GM23338 (cell line): Measurements from ENCODE around the gene FILIP1L. TPM values are rescaled to one million over a fixed set of nuclear protein-coding genes. Genes with fewer than 3 reads are reported as not detected.

Experiments
- ATAC-seq: fragments of 200-7000 bp; cut with Tn5 transposase; 3 replicates; pipeline ENCODE4 v1.9.1; 2020
- DNase-seq: peaks from one replicate; pipeline ENCODE4 v3.0.0-alpha.2; 2015; ENCODE audit warnings: low spot score
- H2AFZ ChIP-seq: fragments of 200-600 bp; sonication (generic); 2 replicates; pipeline ENCODE4 v1.8.0; 2016; ENCODE audit warnings: antibody characterized with exemption, mild to moderate bottlenecking, moderate library complexity
- H3F3A ChIP-seq: fragments of 200-600 bp; sonication (generic); replicated peaks from 2 replicates; pipeline ENCODE4 v1.8.0; 2017; ENCODE audit warnings: antibody characterized with exemption, mixed run types, low read depth
- H3K27ac ChIP-seq: fragments of 200-600 bp; sonication (generic); 2 replicates; pipeline ENCODE4 v1.6.1; 2016; ENCODE audit warnings: low read depth
- H3K27me3 ChIP-seq: fragments of 200-600 bp; sonication (generic); 2 replicates; pipeline ENCODE4 v1.8.0; 2016; ENCODE audit warnings: mild to moderate bottlenecking, mixed run types, moderate library complexity; ENCODE audit not compliant: insufficient read depth
- H3K36me3 ChIP-seq: fragments of 200-600 bp; sonication (generic); 2 replicates; pipeline ENCODE4 v1.8.0; 2016; ENCODE audit warnings: mild to moderate bottlenecking; ENCODE audit not compliant: insufficient read depth
- H3K4me1 ChIP-seq: fragments of 200-600 bp; sonication (generic); 2 replicates; pipeline ENCODE4 v1.8.0; 2016; ENCODE audit warnings: mild to moderate bottlenecking, moderate library complexity; ENCODE audit not compliant: insufficient read depth
- H3K4me2 ChIP-seq: fragments of 200-600 bp; sonication (generic); 2 replicates; pipeline ENCODE4 v1.7.1; 2017; ENCODE audit warnings: mixed run types
- H3K4me3 ChIP-seq: fragments of 200-600 bp; sonication (generic); 2 replicates; pipeline ENCODE4 v1.6.1; 2016; ENCODE audit warnings: mixed run types
- H3K79me2 ChIP-seq: fragments of 200-600 bp; sonication (generic); replicated peaks from 2 replicates; pipeline ENCODE4 v1.8.0; 2017; ENCODE audit warnings: mild to moderate bottlenecking; ENCODE audit not compliant: insufficient read depth
- H3K9me2 ChIP-seq: fragments of 200-600 bp; sonication (generic); 2 replicates; pipeline ENCODE4 v1.8.0; 2017; ENCODE audit not compliant: insufficient read depth
- H4K20me1 ChIP-seq: fragments of 200-600 bp; sonication (generic); replicated peaks from 2 replicates; pipeline ENCODE4 v1.8.0; 2017; ENCODE audit warnings: mild to moderate bottlenecking; ENCODE audit not compliant: insufficient read depth
- H3K27ac Mint-ChIP-seq: 2 replicates; pipeline ENCODE4 v1.8.0; 2020; ENCODE audit warnings: inconsistent platforms, mild to moderate bottlenecking, moderate library complexity, mixed read lengths
- H3K27me3 Mint-ChIP-seq: 3 replicates; pipeline ENCODE4 v1.8.0; 2022; ENCODE audit warnings: low read depth, mild to moderate bottlenecking, moderate library complexity, mixed read lengths, inconsistent platforms; ENCODE audit not compliant: insufficient read depth, poor library complexity
- H3K36me3 Mint-ChIP-seq: 3 replicates; pipeline ENCODE4 v1.8.0; 2021; ENCODE audit warnings: low read depth, mild to moderate bottlenecking, inconsistent platforms, moderate library complexity, mixed read lengths
- H3K4me1 Mint-ChIP-seq: 3 replicates; pipeline ENCODE4 v1.8.0; 2020; ENCODE audit warnings: mild to moderate bottlenecking, inconsistent platforms, mixed read lengths
- H3K4me3 Mint-ChIP-seq: 3 replicates; pipeline ENCODE4 v1.8.0; 2021; ENCODE audit warnings: moderate library complexity, mild to moderate bottlenecking, inconsistent platforms, mixed read lengths
- H3K9me3 Mint-ChIP-seq: 3 replicates; pipeline ENCODE4 v1.8.0; 2020; ENCODE audit warnings: moderate library complexity, mild to moderate bottlenecking, inconsistent platforms, mixed read lengths
- CREB1 ChIP-seq: fragments of 250-450 bp; sonication (Bioruptor Pico); IDR thresholded peaks from 2 replicates; pipeline ENCODE4 v1.5.0; 2020; ENCODE audit warnings: low read depth, mild to moderate bottlenecking, moderate library complexity
- EZH2 ChIP-seq: fragments of 200-600 bp; sonication (generic); IDR thresholded peaks from one replicate; pipeline ENCODE4 v1.8.0; 2017; ENCODE audit warnings: antibody characterized with exemption, mild to moderate bottlenecking, low read depth; ENCODE audit not compliant: unreplicated experiment
- EZH2phosphoT487 ChIP-seq: fragments of 200-600 bp; sonication (generic); IDR thresholded peaks from one replicate; pipeline ENCODE4 v1.8.1; 2018; ENCODE audit warnings: antibody characterized with exemption; ENCODE audit not compliant: unreplicated experiment
- polyA plus RNA-seq: library from polyadenylated mRNA; unstranded; fragments of >200 nt; fragmentation: Nextera tagmentation; extraction: Ambion mirVana; gene quantifications from 2 replicates; pipeline ENCODE4 v1.2.1, GENCODE V29; 2016
- total RNA-seq: library from RNA; depleted of rRNA; stranded (reverse); fragments of >200 nt; shearing (Covaris generic); gene quantifications from 2 replicates; pipeline ENCODE4 v1.2.3, GENCODE V29; 2014
- TF ChIP-seq, protein P1 (sequence below): fragments of 250-450 bp; sonication (Bioruptor Pico); IDR thresholded peaks from 2 replicates; pipeline ENCODE4 v1.5.0; 2020; ENCODE audit warnings: mild to moderate bottlenecking, moderate library complexity
- TF ChIP-seq, protein P2 (sequence below), 2 experiments: fragments of 200-600 bp in 1 of 2; sonication (generic) in 1 of 2; conservative IDR thresholded peaks; 2 replicates each; pipeline versions ENCODE4 v1.5.1 to v1.6.1; 2016 to 2017; ENCODE audit warnings: antibody characterized with exemption in 2 of 2, low read depth in 2 of 2, mild to moderate bottlenecking in 2 of 2, moderate library complexity in 1 of 2
- TF ChIP-seq, protein P3 (sequence below): IDR thresholded peaks from 2 replicates; pipeline ENCODE4 v1.6.1; 2016; ENCODE audit warnings: antibody characterized with exemption

Gene FILIP1L
- total and polyA plus RNA-seq, 2 experiments from 2014 or later = 1.6 TPM; not detected in 1

DNA sequence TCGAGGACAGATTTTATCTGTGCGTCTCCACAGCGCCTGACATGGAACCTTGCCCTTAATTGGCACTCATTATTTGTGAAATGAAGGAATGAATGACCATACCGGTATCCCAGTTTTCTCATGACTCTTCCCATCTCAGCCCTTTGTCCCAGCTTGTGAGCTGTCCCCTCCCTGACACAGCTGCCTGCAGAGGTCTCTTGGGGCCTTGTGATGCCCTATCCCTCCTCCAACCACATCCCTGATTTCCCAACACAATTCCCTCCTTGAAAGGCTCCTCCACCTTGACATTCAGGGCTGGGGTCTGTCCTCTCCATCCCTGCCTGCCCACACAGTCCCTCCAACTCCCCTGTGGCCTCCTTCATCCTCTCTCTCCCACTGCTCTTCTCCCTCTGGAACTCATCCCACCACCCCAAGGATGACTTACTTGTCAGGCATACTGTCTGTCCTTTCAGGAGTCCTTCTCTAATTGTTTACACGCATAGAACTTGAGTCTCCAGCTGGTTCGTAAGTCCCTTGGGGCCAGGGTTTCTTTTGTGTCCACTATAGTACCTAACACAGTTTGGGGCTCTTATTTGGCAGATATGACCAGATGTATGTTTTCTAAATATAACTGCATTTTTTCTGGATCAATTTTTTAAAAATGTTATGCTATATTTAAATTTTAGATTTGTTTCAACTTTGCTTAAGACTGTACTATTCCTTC lies 35.6 kb upstream of the FILIP1L start:
- H3K4me3 ChIP-seq = no peak overlapping the region
- Mint-ChIP-seq H3K36me3 (peaks cover 10% of the 10 kb centered on the region), H3K27ac (no peak overlapping the region), H3K9me3 (peaks cover under 1% of the 10 kb centered on the region; the same call in 1 of the 3 replicates), H3K4me3 (no peak overlapping the region), H3K4me1 (peaks cover 6% of the 10 kb centered on the region), H3K27me3 (no peaks in the 10 kb centered on the region)
- no peaks in the 10 kb centered on the region for H3K9me2 ChIP-seq
- ATAC-seq = no peak
- no peak for DNase-seq
- H3F3A ChIP-seq = no peaks in the 10 kb centered on the region
- no peaks in the 10 kb centered on the region for H3K27me3 ChIP-seq
- no peak for TF ChIP-seq EZH2phosphoT487
- TF ChIP-seq, protein P1, sequence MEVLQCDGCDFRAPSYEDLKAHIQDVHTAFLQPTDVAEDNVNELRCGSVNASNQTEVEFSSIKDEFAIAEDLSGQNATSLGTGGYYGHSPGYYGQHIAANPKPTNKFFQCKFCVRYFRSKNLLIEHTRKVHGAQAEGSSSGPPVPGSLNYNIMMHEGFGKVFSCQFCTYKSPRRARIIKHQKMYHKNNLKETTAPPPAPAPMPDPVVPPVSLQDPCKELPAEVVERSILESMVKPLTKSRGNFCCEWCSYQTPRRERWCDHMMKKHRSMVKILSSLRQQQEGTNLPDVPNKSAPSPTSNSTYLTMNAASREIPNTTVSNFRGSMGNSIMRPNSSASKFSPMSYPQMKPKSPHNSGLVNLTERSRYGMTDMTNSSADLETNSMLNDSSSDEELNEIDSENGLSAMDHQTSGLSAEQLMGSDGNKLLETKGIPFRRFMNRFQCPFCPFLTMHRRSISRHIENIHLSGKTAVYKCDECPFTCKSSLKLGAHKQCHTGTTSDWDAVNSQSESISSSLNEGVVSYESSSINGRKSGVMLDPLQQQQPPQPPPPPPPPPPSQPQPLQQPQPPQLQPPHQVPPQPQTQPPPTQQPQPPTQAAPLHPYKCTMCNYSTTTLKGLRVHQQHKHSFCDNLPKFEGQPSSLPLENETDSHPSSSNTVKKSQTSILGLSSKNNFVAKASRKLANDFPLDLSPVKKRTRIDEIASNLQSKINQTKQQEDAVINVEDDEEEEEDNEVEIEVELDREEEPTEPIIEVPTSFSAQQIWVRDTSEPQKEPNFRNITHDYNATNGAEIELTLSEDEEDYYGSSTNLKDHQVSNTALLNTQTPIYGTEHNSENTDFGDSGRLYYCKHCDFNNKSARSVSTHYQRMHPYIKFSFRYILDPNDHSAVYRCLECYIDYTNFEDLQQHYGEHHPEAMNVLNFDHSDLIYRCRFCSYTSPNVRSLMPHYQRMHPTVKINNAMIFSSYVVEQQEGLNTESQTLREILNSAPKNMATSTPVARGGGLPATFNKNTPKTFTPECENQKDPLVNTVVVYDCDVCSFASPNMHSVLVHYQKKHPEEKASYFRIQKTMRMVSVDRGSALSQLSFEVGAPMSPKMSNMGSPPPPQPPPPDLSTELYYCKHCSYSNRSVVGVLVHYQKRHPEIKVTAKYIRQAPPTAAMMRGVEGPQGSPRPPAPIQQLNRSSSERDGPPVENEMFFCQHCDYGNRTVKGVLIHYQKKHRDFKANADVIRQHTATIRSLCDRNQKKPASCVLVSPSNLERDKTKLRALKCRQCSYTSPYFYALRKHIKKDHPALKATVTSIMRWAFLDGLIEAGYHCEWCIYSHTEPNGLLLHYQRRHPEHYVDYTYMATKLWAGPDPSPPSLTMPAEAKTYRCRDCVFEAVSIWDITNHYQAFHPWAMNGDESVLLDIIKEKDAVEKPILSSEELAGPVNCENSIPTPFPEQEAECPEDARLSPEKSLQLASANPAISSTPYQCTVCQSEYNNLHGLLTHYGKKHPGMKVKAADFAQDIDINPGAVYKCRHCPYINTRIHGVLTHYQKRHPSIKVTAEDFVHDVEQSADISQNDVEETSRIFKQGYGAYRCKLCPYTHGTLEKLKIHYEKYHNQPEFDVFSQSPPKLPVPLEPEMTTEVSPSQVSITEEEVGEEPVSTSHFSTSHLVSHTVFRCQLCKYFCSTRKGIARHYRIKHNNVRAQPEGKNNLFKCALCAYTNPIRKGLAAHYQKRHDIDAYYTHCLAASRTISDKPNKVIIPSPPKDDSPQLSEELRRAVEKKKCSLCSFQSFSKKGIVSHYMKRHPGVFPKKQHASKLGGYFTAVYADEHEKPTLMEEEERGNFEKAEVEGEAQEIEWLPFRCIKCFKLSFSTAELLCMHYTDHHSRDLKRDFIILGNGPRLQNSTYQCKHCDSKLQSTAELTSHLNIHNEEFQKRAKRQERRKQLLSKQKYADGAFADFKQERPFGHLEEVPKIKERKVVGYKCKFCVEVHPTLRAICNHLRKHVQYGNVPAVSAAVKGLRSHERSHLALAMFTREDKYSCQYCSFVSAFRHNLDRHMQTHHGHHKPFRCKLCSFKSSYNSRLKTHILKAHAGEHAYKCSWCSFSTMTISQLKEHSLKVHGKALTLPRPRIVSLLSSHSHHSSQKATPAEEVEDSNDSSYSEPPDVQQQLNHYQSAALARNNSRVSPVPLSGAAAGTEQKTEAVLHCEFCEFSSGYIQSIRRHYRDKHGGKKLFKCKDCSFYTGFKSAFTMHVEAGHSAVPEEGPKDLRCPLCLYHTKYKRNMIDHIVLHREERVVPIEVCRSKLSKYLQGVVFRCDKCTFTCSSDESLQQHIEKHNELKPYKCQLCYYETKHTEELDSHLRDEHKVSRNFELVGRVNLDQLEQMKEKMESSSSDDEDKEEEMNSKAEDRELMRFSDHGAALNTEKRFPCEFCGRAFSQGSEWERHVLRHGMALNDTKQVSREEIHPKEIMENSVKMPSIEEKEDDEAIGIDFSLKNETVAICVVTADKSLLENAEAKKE (CRISPR knock-in tag) = no peak
- TF ChIP-seq CREB1 = no peak
- no peak for TF ChIP-seq EZH2
- TF ChIP-seq, protein P2, sequence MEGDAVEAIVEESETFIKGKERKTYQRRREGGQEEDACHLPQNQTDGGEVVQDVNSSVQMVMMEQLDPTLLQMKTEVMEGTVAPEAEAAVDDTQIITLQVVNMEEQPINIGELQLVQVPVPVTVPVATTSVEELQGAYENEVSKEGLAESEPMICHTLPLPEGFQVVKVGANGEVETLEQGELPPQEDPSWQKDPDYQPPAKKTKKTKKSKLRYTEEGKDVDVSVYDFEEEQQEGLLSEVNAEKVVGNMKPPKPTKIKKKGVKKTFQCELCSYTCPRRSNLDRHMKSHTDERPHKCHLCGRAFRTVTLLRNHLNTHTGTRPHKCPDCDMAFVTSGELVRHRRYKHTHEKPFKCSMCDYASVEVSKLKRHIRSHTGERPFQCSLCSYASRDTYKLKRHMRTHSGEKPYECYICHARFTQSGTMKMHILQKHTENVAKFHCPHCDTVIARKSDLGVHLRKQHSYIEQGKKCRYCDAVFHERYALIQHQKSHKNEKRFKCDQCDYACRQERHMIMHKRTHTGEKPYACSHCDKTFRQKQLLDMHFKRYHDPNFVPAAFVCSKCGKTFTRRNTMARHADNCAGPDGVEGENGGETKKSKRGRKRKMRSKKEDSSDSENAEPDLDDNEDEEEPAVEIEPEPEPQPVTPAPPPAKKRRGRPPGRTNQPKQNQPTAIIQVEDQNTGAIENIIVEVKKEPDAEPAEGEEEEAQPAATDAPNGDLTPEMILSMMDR (conservative IDR thresholded peaks at IDR 0.05; ENCODE audit: low read depth in 2 of 2) = no peak
- TF ChIP-seq, protein P3, sequence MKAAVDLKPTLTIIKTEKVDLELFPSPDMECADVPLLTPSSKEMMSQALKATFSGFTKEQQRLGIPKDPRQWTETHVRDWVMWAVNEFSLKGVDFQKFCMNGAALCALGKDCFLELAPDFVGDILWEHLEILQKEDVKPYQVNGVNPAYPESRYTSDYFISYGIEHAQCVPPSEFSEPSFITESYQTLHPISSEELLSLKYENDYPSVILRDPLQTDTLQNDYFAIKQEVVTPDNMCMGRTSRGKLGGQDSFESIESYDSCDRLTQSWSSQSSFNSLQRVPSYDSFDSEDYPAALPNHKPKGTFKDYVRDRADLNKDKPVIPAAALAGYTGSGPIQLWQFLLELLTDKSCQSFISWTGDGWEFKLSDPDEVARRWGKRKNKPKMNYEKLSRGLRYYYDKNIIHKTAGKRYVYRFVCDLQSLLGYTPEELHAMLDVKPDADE = no peak
- no peaks in the 10 kb centered on the region for H3K79me2 ChIP-seq
- H2AFZ ChIP-seq = no peak overlapping the region
- H3K27ac ChIP-seq = no peak overlapping the region
- H3K4me2 ChIP-seq = no peak overlapping the region
- H3K4me1 ChIP-seq = no peaks in the 10 kb centered on the region
- peaks cover 6% of the 10 kb centered on the region; the same call in 1 of the 2 replicates for H3K36me3 ChIP-seq
- no peaks in the 10 kb centered on the region for H4K20me1 ChIP-seq
